ENCODE measurements around the gene RERGL.

DNA sequence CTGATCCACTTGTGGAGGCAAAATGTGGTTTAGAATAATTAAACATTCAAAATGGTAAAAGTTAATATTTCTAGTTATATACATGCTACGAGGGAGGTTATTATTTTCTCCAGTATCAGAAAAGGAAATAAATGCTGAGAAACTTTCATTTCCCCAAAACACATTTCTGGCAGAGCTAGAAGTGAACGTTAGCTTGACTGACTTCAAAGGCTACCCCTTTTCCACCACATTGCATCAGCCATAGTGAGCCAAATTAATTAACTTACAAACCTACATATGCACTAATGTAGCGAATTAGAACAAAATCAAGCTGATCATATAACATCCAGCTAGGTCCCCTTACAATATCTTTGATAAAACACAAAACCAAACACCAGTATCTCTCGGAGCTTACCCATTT, 49.3 kb upstream of the RERGL start:
- TF ChIP-seq, protein P1, sequence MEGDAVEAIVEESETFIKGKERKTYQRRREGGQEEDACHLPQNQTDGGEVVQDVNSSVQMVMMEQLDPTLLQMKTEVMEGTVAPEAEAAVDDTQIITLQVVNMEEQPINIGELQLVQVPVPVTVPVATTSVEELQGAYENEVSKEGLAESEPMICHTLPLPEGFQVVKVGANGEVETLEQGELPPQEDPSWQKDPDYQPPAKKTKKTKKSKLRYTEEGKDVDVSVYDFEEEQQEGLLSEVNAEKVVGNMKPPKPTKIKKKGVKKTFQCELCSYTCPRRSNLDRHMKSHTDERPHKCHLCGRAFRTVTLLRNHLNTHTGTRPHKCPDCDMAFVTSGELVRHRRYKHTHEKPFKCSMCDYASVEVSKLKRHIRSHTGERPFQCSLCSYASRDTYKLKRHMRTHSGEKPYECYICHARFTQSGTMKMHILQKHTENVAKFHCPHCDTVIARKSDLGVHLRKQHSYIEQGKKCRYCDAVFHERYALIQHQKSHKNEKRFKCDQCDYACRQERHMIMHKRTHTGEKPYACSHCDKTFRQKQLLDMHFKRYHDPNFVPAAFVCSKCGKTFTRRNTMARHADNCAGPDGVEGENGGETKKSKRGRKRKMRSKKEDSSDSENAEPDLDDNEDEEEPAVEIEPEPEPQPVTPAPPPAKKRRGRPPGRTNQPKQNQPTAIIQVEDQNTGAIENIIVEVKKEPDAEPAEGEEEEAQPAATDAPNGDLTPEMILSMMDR (optimal IDR thresholded peaks at IDR 0.05 in 1 of 3, IDR thresholded peaks at IDR 0.05 in 1 of 3, conservative IDR thresholded peaks at IDR 0.05 in 1 of 3; ENCODE audit: extremely low read depth in 1 of 3, insufficient read depth in 2 of 3, low read length in 3 of 3) = no peak
- no peak for TF ChIP-seq EZH2 (IDR thresholded peaks at IDR 0.05; ENCODE audit: low read length)
